Transverse colon (tissue), 4 donors: ENCODE results near the gene UPP1.

Source experiments
- CTCF ChIP-seq, 5 experiments: fragments of 200-600 bp in 3 of 5; fragments of 450-650 bp in 2 of 5; sonication (generic) in 3 of 5; IDR thresholded peaks; 1 replicate in 2 of 5; 2 replicates in 3 of 5; pipeline ENCODE4 v1.5.1; 2016 to 2017; ENCODE audit warnings: antibody characterized with exemption in 5 of 5, inconsistent platforms in 3 of 5, mild to moderate bottlenecking in 2 of 5, moderate library complexity in 1 of 5
- EP300 ChIP-seq: sonication (generic); formaldehyde crosslinking; IDR thresholded peaks from one replicate; pipeline ENCODE4 v1.6.1; 2017; ENCODE audit warnings: antibody characterized with exemption, low read depth
- POLR2A ChIP-seq: fragments of 450-650 bp; IDR thresholded peaks from one replicate; pipeline ENCODE4 v1.6.1; 2016; ENCODE audit warnings: antibody characterized with exemption, mild to moderate bottlenecking, moderate library complexity
- POLR2AphosphoS5 ChIP-seq, 3 donors: sonication (generic); formaldehyde crosslinking; IDR thresholded peaks; one replicate each; pipeline ENCODE4 v1.6.1; 2016; ENCODE audit warnings: antibody characterized with exemption in 3 of 3

- TF ChIP-seq CTCF (IDR thresholded peaks at IDR 0.05) (no peak), EP300 (no peak), POLR2A (no peak), POLR2AphosphoS5 (IDR thresholded peaks at IDR 0.05) (no peak)
Observed at GRCh38 chr7:48130658-48131108, 41.6 kb downstream of the UPP1 start.
